ENCODE measurements around the gene MIPOL1.

Gene MIPOL1

GRCh38 chr14:37571391-37571790 is 373.7 kb downstream of the MIPOL1 start:
- Histone ChIP-seq H3K36me3 (ENCODE audit: insufficient read depth, low read length) (no peaks in the 10 kb centered on the region), H3K4me3 (ENCODE audit: low read depth, low read length, poor library complexity, severe bottlenecking) (no peak overlapping the region), H3K9ac (ENCODE audit: low read length) (no peak overlapping the region), H3K4me2 (ENCODE audit: low read length) (no peak overlapping the region), H3K27me3 (ENCODE audit: insufficient read depth, low read length) (no peaks in the 10 kb centered on the region), H3K27ac (ENCODE audit: low read depth, low read length, poor library complexity, severe bottlenecking) (no peak overlapping the region), H2AFZ (ENCODE audit: low read length) (no peak overlapping the region), H3K9me2 (ENCODE audit: low read depth, low read length) (no peaks in the 10 kb centered on the region), H3F3A (ENCODE audit: insufficient read depth, low read length) (no peaks in the 10 kb centered on the region), H4K20me1 (ENCODE audit: insufficient read depth, low read length) (no peaks in the 10 kb centered on the region), H3K9me3 (ENCODE audit: low read length) (no peaks in the 10 kb centered on the region), H3K4me1 (ENCODE audit: insufficient read depth, low read length, severe bottlenecking) (no peaks in the 10 kb centered on the region), H3K79me2 (ENCODE audit: insufficient read depth, low read length) (no peaks in the 10 kb centered on the region)
- TF ChIP-seq EZH2 (IDR thresholded peaks at IDR 0.05; ENCODE audit: borderline replicate concordance, low read length) (no peak), CTCF (IDR thresholded peaks at IDR 0.05; ENCODE audit: low read length) (no peak)

- Histone ChIP-seq H3K9me3 (ENCODE audit: low read length) (no peaks in the 10 kb centered on the region), H2AFZ (ENCODE audit: low read length) (no peak overlapping the region), H3K4me1 (ENCODE audit: insufficient read depth, low read length, severe bottlenecking) (no peaks in the 10 kb centered on the region), H3K36me3 (ENCODE audit: insufficient read depth, low read length) (no peaks in the 10 kb centered on the region), H3K4me2 (ENCODE audit: low read length) (no peak overlapping the region), H3K27me3 (ENCODE audit: insufficient read depth, low read length) (no peaks in the 10 kb centered on the region), H3K4me3 (ENCODE audit: low read depth, low read length, poor library complexity, severe bottlenecking) (no peak overlapping the region), H3K9ac (ENCODE audit: low read length) (no peak overlapping the region), H3F3A (ENCODE audit: insufficient read depth, low read length) (no peaks in the 10 kb centered on the region), H4K20me1 (ENCODE audit: insufficient read depth, low read length) (no peaks in the 10 kb centered on the region), H3K27ac (ENCODE audit: low read depth, low read length, poor library complexity, severe bottlenecking) (no peak overlapping the region), H3K79me2 (ENCODE audit: insufficient read depth, low read length) (no peaks in the 10 kb centered on the region), H3K9me2 (ENCODE audit: low read depth, low read length) (no peaks in the 10 kb centered on the region)
- no peak for TF ChIP-seq CTCF (IDR thresholded peaks at IDR 0.05; ENCODE audit: low read length)
- no peak for TF ChIP-seq EZH2 (IDR thresholded peaks at IDR 0.05; ENCODE audit: borderline replicate concordance, low read length)
Observed at GRCh38 chr14:37573356-37573755, 375.6 kb downstream of the MIPOL1 start.

- no peaks in the 10 kb centered on the region for H3F3A ChIP-seq (ENCODE audit: insufficient read depth, low read length)
- no peak overlapping the region for H2AFZ ChIP-seq (ENCODE audit: low read length)
- H4K20me1 ChIP-seq (ENCODE audit: insufficient read depth, low read length) = no peaks in the 10 kb centered on the region
- H3K9me2 ChIP-seq (ENCODE audit: low read depth, low read length) = no peaks in the 10 kb centered on the region
- H3K27ac ChIP-seq (ENCODE audit: low read depth, low read length, poor library complexity, severe bottlenecking) = no peak overlapping the region
- no peak overlapping the region for H3K4me3 ChIP-seq (ENCODE audit: low read depth, low read length, poor library complexity, severe bottlenecking)
- H3K9ac ChIP-seq (ENCODE audit: low read length) = no peak overlapping the region
- H3K36me3 ChIP-seq (ENCODE audit: insufficient read depth, low read length) = no peaks in the 10 kb centered on the region
- H3K4me1 ChIP-seq (ENCODE audit: insufficient read depth, low read length, severe bottlenecking) = no peaks in the 10 kb centered on the region
- H3K79me2 ChIP-seq (ENCODE audit: insufficient read depth, low read length) = no peaks in the 10 kb centered on the region
- H3K27me3 ChIP-seq (ENCODE audit: insufficient read depth, low read length) = no peaks in the 10 kb centered on the region
- no peaks in the 10 kb centered on the region for H3K9me3 ChIP-seq (ENCODE audit: low read length)
- no peak overlapping the region for H3K4me2 ChIP-seq (ENCODE audit: low read length)
- TF ChIP-seq CTCF (IDR thresholded peaks at IDR 0.05; ENCODE audit: low read length) (no peak), EZH2 (IDR thresholded peaks at IDR 0.05; ENCODE audit: borderline replicate concordance, low read length) (no peak)
Observed at GRCh38 chr14:37579274-37579673, 381.5 kb downstream of the MIPOL1 start.
